Eye (tissue), 1 donor: ENCODE measurements around the gene JAK2.
"Not testable (repeated sequence)": the region's sequence is repeated elsewhere in the genome, so short reads cannot be mapped to it uniquely, and the experiment has no call there.

Experiments used
- DNase-seq: peaks from one replicate; pipeline ENCODE4 v3.0.0-alpha.2; 2015

Gene JAK2

DNA sequence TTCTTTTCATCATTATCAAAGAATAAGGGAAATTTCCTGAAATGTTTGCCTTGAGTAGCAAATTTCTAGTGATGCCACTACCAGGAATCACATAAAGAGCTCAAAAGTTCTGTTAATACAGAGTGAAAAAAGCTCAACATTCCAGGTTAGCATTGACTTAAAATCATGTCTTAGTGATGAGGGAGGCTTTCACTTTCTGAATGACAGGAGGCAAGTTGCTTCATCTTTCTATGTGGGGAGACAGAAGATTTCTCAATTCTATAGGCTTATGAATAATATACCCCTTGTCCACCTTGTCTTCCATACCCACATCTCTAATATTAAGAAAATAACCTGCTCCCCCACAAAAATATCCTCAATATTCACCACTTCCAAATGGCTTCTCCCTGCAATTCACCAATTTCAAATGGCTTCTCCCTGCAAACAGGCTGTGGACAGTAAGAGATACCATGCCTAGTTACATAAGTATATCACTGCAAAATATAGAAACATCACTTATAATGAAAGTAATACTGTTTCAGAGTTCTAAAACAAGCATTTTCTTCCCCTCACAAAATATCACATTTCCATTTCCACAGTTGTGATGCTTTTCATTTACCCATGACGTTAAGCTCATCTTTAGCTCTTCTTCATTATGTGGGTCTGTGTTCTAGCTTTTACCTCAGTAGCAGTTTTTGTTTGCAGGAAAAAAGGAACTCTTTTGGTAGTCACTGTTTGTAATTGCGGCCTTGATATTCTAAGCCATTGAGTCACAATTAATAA lies 2.2 kb upstream of the JAK2 start:
- DNase-seq = no peak

DNA sequence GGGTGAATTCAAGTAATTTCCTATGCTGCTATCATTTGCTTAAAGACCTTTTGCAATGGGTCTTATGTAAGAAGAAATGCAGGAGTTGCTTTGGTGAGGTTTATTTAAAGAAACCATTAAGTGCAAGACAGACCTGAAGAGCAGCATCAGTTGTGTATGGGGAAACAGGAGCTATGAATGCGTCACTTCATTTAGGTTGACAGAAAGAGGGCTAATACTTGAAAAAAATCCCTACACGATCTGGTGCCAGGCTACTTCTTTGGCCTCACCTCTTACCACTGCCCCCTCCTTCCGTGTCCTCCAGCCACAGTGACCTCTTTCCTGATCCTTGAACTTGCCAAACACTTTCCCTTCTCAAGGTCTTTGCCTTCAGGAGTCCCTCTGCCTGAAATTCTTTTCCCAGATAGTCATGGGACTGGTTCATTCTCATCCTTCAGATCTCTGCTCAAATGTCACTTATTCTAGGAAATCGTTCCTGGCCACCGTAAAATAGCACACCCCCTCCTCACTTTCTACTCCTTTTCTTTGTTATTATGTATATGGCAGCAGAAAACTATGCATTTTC lies 1.4 kb upstream of the JAK2 start:
- peak; percentile 45 for DNase-seq

DNA sequence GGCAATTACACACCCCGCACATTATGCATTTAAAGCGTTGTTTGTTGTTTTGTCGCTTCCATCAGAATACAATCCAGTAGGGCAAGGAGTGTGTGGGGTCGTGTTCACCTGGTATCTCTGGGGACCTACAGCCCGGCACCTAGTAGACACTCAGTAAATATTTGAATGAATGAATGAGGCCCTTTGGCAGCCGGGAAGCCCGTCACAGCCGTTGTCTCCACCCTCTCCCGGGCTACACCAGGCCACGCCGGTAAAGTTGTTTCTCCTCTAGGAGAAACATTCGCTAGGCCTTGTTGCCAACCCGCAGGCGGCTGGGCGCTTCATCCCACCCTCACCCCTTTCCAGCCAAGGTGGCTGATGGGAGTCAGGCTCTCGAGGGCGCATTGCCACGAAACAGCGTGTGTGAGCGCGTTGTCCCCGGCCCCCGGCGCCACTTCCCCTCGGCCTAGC lies 876 bp upstream of the JAK2 start:
- no peak for DNase-seq

DNA sequence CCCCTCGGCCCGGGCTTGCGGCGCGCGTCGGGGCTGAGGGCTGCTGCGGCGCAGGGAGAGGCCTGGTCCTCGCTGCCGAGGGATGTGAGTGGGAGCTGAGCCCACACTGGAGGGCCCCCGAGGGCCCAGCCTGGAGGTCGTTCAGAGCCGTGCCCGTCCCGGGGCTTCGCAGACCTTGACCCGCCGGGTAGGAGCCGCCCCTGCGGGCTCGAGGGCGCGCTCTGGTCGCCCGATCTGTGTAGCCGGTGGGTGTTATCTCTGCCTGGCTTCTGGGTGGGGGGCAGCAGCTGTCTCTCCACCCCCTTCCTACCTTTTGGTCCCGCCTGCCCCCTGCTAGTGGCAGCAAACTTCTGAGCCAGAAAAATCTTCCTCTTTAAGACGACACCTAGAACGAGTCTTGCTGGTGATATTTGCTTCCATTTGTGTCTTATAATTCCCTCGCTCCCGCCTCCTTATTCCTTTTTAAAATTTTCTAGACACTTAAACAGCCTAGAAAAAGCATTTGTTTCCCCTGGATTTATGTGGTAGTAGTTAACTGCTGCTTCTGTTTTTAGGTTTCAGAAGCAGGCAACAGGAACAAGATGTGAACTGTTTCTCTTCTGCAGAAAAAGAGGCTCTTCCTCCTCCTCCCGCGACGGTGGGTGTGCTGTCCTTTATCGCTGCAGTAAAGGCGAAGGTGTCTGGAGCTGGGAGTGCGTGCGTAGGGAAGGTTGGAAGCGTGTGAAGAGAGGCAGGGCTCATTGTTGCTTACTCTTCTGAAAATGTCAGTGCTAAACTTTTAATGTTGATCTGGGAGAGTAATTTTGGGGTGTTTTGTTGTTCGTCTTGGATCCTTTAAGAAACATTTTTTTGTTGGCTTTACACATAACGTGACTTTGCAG lies 554 bp downstream of the JAK2 start:
- peak; percentile 82 for DNase-seq

DNA sequence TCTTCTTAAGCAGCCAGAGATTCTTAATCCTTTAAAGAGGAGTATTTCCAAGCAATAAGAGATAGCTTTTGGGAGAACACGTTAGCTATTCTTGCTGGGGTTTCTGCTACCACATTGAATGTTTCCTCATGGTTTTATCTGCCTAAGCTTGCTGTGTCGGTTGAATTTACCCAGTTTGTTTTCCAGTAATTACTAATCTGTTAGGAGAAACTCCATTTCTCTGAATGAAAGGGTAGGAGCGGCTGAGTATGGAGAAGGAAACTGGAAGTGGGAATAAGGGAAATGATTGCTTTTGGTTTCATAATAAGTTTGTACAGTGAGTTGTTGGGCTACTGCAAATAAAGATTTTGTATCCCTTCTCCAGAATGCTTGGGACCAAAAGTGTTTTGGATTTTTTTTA lies 1.2 kb downstream of the JAK2 start:
- DNase-seq = no peak

DNA sequence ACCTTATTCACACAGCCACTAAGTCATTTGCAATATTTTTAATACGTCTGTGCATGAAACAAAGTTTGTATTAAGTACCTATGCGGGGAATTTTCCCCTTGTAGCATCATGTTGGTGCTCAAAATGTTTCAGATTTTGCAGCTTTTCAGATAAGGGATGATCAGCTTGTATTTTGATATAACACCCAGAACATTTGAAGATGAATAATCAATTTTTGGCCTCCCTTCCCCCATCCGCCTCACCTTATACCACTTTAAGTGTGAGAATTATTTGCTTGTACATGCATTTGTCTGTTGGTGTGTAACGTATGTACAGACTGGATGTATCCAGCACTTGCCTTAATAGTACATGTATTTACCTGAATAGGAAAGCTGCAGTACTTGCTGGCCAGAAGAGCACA lies 1.7 kb downstream of the JAK2 start:
- no peak for DNase-seq

DNA sequence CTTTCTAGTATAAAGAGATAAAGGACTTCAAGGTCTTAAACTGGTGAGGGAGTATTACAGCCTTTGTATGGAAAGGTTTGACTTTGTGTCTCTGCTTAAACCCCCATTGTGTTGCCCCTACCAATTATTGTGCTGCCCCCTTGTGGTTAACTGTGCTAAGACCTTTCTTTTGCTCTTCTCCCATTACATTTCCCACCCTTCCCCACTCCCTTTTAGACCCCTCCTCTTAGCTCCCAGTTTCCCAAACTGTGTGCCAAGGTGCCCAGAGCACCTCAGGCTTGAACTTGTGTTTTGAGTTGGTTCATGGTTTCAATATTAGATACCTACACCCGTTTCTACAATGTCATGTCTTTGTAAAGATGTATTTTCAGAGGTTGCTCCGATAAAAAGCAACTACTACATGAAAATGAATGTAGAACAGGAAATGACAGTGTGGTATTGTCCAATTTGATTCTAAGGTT lies 2.9 kb downstream of the JAK2 start:
- DNase-seq = peak; percentile 89

DNA sequence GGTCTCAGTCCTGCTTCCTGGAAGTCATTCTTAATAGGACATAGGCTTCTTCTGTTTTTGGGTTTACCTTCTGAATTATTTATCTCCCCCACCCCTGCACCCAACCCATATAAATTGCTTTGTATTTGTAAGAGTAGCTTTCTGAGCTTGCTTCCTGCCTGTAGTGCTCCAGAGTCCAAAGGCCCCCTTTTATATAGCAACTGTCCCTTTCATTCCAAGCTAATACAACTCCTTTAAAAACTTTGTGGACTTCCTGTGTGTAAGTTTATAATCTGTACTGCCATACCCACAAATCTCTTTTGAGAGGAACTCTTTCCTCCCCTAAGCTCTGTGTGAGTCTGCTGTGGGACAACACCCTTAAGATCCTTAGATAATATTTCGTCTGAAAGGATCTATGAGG lies 7.8 kb downstream of the JAK2 start:
- DNase-seq = no peak

DNA sequence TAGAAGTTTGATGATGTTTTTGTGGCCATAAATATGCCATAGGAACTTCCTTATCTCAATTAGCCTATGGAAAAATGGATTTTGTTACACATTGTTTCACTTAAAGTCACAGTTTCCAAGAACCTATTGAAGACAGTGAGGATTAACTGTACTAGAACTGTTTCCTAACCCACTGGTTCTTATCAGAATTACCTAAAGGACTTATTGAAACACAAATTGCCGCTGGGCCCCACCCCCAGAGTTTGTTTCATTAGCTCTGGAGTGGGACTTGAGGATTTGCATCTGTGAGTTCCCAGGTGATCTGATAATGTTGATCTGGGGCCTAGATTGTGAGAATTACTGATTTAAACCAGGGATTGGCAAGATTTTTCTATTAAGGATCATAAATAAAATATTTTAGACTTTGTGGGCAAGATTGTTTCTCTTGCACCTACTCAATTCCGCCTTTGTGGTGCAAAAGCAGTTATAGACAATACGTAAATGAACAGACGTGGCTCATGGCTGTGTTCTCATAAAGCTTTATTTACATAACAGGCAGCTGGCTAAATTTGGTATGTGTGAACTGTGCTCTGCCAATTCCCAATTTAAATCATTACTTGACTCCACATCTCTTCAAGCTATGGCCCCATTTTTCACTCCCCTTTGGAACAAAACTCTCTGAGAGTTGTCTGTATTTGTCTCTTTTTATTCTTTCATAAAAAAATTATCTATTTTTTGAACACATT lies 9.3 kb downstream of the JAK2 start:
- DNase-seq = no peak

DNA sequence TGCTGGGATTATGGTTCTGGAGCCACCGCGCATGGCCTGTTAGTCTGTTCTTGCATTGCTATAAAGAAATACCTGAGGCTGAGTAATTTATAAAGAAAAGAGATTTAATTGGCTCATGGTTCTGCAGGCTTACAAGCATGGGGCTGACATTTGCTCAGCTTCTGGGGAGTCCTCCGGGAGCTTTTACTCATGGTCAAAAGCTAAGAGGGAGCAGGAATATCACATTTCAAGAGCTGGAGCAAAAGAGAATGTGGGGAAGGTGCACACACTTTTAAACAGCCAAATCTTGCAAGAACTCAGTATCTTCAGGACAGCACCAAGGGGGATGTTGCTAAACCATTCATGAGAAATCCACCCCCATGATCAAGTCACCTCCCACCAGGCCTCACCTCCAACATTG lies 12.1 kb downstream of the JAK2 start:
- DNase-seq = no peak

DNA sequence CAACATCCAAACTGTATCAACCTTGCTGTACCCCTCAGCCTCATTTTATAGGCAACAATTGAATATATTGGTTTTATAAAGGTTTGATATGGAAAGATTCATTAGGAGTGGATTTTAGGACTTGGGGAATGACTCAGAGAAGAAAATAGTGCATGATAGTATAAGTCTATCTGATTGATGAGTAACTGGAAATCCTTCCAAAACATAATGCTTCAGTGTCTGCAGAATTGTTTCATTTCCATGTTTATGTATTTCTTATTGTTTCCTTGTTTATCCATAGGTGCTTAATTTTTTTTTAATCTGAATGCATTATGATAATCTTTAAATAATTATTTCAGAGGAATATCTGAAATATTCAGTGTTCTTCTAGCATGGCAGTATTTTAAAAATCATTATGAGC lies 12.6 kb downstream of the JAK2 start:
- DNase-seq = no peak

DNA sequence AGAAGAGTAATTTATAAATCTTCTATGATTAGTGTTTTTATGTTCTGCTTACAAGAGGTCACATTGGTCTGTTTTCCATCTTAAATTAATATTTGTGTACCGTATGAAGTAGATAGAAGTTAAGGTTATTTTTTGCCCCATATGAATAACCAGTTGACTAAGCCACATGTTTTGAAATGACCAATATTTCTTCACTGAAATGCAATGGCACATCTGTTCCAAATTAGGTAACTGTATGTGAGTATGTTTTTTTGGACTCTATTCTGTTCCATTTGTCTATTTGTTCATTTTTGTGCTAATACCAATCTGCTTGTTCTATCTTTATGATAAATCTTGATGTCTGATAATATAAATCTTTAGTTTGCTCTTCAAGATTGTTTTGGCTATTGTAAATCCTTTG lies 17.7 kb downstream of the JAK2 start:
- no peak for DNase-seq

DNA sequence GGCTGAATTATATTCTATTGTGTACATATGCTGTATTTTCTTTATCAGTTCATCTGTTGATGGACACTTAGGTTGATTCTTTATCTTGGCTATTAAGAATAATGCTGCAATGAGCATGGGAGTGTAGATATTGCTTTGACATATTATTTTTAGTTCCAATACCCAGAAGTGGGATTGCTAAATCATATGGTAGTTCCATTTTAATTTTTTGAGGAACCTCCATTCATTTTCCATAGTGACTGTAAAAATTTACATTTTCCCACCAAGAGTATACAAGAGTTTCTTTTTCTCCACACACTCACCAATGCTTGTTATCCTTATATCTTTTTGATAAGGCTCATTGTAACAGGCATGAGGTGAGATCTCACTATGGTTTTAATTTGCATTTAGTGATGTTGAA lies 19.4 kb downstream of the JAK2 start:
- DNase-seq = no peak

DNA sequence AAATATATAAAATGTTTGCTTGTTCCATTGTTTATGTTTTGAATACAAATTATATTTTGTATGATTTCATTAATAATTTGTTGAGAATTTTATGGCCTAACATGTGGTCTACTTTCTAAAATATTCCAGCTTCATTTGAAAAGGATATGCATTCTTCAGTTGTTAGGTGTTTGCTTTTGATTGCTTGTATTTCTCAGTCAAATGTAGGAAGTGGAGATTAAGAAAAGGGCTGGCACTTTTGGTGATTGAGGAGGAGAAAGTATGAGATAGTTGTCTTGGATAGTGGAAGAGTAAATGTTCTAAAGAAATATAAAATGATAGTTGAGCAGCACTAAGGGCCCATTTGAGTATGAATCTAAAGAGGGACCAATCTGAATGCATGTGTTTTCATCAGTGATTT lies 23.1 kb downstream of the JAK2 start:
- no peak for DNase-seq

DNA sequence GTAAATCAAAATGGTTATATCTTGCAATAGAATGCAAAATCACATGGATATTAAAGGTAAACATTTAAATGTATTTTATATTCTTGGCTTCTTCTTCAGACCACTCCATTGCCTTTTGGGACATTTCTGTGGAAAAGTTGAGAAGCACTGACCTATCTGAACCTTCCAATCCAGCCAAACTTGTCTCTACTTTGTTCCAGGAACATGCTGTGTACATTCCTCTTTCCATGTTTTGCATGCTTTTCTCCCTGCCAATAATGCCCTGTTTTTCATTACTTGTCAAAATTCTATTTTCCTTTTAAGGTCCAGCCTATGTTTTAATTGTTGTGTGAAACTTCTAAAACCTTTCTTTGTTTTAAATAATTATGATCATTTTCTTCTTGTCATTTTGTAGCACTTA lies 28.3 kb downstream of the JAK2 start:
- DNase-seq = no peak

DNA sequence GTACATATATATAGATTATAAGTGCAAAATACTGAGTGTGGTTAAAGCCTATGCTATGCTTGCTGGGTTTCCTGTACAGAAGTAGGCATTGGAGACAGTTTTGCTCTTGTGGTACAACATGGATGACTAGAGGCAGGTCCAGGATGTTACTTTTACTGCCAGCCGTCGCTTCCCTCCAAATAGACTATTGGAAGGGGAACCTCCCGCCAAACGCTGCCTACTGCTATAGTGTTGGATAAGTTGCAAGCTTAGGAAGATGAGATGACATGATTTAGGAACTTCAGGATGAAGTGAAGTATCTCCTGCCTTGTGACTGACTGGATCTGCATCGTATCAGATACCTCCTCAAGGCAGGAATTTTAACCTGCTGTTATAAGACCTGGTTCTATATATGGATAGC lies 30.9 kb downstream of the JAK2 start:
- no peak for DNase-seq

DNA sequence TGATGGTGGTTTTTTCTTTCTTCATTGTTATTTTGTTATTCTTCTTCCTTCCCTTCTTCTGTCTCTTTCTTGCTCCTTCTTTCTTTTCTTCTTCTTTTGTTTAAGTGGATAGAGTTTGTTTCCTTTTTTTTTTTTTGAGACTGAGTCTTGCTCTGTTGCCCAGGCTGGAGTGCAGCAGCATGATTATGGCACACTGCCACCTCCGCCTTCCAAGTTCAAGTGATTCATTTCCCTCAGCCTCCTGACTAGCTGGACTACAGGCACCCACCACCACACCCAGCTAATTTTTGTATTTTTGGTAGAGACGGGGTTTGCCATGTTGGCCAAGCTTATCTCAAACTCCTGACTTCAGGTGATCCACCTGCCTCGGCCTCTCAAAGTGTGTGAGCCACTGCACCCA lies 40.3 kb downstream of the JAK2 start:
- DNase-seq = no peak

DNA sequence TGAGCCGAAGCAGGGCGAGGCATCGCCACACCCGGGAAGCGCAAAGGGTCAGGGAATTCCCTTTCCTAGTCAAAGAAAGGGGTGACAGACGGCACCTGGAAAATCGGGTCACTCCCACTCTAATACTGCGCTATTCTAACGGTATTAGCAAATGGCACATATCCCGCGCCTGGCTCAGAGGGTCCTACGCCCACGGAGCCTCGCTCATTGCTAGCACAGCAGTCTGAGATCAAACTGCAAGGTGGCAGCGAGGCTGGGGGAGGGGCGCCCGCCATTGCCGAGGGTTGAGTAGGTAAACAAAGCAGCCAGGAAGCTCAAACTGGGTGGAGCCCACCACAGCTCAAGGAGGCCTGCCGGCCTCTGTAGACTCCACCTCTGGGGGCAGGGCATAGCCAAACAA lies 46.9 kb downstream of the JAK2 start:
- not testable (repeated sequence) for DNase-seq

DNA sequence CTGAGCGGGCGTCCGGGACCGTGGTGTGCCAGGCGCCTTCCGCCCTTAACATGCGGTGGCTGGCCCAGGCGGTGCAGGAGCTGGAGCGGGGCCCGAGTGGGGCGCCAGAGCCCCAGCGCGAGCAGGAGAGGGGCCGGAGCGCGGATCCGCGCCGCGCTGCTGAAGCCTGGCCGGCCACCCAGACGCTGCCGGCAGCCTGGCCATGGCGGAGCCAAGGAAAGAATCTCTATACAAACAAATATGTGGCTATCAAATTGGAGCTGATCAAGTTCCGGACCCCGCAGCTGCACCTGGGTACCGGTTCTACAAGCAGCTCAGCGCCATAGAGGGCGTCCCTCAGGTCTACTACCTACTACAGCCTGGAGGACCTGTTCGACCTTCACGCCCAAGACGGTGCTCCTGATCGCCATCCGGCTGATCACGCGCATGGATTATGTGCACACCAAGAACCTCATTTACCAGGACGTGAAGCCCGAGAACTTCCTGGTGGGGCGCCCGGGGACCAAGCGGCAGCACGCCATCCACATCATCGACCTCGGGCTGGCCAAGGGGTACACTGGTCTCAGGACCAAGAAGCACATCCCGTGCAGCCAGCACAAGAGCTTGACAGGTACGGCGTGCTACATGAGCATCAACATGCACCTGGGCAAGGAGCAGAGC lies 55.8 kb downstream of the JAK2 start:
- DNase-seq = no peak

DNA sequence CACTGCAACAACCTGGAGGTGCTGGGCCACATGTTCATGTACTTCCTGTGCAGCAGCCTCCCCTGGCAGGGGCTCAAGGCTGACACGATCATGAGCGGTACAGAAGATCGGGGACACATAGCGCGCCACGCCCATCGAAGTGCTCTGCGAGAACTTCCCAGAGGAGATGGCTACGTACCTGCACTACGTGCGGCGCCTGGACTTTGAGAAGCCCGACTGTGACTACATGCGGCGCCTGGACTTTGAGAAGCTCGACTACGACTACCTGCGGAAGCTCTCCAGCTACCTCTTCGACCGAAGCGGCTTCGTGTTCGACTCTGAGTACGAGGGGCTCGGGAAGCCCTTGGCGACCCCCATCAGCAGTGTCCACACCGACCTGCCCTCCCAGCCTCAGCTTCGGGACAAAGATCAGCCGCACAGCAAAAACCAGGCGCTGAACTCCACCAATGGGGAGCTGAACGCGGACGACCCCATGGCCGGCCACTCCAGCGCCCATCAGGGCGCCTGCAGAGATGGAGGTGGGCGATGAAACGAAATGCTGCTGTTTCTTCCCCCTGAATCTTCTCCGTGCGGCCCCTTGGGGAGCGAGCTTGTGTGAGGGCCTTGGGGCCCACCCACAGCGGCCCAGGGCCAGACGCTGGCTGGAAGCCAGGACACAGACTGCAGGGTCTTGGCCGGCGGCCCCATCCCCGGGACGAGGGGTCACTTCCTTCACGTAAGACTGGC lies 56.5 kb downstream of the JAK2 start:
- DNase-seq = no peak

DNA sequence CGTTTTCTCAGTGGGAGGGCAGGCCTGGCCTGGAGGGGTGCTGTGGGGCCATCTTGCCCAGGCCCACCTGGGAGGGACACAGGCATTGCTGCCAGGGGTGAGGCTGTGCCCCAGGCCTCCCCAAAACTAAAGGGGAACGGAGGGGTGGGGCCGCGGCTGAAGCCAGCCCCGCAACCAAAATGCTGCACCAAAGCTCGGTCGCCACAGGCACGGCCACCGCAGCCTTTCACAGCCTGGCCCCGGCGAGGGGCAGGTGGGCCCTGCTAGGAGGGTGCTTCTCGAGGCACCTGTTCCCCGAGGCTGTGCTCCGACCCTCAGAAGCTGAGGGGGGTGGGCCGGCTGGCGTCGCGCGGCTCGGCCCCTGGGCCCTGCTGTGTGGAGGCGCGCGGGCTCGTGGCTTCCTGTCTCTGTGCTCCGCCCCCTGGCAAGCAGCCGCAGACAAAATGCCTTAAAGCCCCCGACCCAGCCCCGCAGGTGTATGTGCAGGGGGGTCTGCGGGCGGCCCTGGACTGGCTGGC lies 57.6 kb downstream of the JAK2 start:
- no peak for DNase-seq

DNA sequence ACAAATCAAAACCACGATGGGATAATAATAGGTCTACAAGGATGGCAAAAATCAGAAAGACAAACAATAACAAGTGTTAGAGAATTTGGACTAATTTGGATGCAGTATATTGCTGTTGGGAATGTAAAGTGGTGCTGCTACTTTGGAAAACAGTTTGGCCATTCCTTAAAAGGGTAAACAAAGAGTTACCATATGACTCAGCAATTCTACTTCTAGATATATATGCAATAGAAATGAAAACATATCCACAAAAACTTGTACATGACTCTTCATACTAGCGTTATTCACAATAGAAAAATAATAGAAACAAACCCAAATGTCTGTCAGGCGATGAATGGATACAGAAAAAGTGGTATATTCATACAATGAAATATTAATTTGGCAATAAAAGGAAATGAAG lies 58.3 kb downstream of the JAK2 start:
- no peak for DNase-seq
